ENCODE measurements around the gene SHE.

GRCh38 chr1:154524881-154525280 is 22.7 kb upstream of the SHE start:
- TF ChIP-seq, protein P1, sequence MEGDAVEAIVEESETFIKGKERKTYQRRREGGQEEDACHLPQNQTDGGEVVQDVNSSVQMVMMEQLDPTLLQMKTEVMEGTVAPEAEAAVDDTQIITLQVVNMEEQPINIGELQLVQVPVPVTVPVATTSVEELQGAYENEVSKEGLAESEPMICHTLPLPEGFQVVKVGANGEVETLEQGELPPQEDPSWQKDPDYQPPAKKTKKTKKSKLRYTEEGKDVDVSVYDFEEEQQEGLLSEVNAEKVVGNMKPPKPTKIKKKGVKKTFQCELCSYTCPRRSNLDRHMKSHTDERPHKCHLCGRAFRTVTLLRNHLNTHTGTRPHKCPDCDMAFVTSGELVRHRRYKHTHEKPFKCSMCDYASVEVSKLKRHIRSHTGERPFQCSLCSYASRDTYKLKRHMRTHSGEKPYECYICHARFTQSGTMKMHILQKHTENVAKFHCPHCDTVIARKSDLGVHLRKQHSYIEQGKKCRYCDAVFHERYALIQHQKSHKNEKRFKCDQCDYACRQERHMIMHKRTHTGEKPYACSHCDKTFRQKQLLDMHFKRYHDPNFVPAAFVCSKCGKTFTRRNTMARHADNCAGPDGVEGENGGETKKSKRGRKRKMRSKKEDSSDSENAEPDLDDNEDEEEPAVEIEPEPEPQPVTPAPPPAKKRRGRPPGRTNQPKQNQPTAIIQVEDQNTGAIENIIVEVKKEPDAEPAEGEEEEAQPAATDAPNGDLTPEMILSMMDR (IDR thresholded peaks at IDR 0.05; ENCODE audit: insufficient read depth, low read length, poor library complexity, severe bottlenecking) = no peak
- no peak for TF ChIP-seq EZH2phosphoT487 (conservative IDR thresholded peaks at IDR 0.05; ENCODE audit: low read length)
